SK-N-MC (cell line): ENCODE data around the gene WDR77.

Experiments used
- EZH2 ChIP-seq: fragments of 200-600 bp; sonication (generic); IDR thresholded peaks from one replicate; pipeline ENCODE4 v1.6.1; 2017; ENCODE audit warnings: antibody characterized with exemption
- POLR2AphosphoS5 ChIP-seq: IDR thresholded peaks from 2 replicates; pipeline ENCODE4 v1.6.1; 2012; ENCODE audit warnings: mild to moderate bottlenecking, low read depth, low read length, borderline replicate concordance

- TF ChIP-seq POLR2AphosphoS5 (no peak), EZH2 (no peak)
Measured at GRCh38 chr1:111487133-111487532, 38.1 kb upstream of the WDR77 start.
